NCI-H345 (cell line): ENCODE results near the gene SAMD8.
A peak's percentile ranks its signal among the peaks of the same experiment; 100 is the strongest.

ENCODE experiments used
- DNase-seq: peaks from one replicate; lab custom pipeline; 2025; lab: John Stamatoyannopoulos, UW

The SAMD8 gene

GRCh38 chr10:75111365-75111906 lies at the start of gene SAMD8:
TSS of gene SAMD8 (plus strand) at chr10:75111656. CDS start at chr10:75150529, 38,873 bp downstream.
- DNase-seq, result peak; percentile 89

GRCh38 chr10:75061709-75062505 lies 49.5 kb upstream of the SAMD8 start:
- DNase-seq, result no peak

- no peak for DNase-seq
These were observed 48.8 kb upstream of the SAMD8 start for GRCh38 chr10:75062506-75063299.

GRCh38 chr10:75063461-75064230 lies 47.8 kb upstream of the SAMD8 start:
- DNase-seq, result no peak

GRCh38 chr10:75065076-75065475 lies 46.4 kb upstream of the SAMD8 start:
- DNase-seq, result no peak

GRCh38 chr10:75066271-75066670 lies 45.2 kb upstream of the SAMD8 start:
- DNase-seq, result no peak

GRCh38 chr10:75067272-75067671 lies 44.2 kb upstream of the SAMD8 start:
- no peak for DNase-seq

GRCh38 chr10:75068523-75068922 lies 42.9 kb upstream of the SAMD8 start:
- DNase-seq, result no peak

GRCh38 chr10:75070476-75070875 lies 41.0 kb upstream of the SAMD8 start:
- DNase-seq, result no peak

- DNase-seq, result no peak
These were observed 40.5 kb upstream of the SAMD8 start for GRCh38 chr10:75070961-75071428.

- no peak for DNase-seq
These were observed 39.7 kb upstream of the SAMD8 start for GRCh38 chr10:75071756-75072155.

- no peak for DNase-seq
These were observed 38.7 kb upstream of the SAMD8 start for GRCh38 chr10:75072727-75073126.

GRCh38 chr10:75073442-75073841 lies 38.0 kb upstream of the SAMD8 start:
- DNase-seq, result no peak

- no peak for DNase-seq
These were observed 36.6 kb upstream of the SAMD8 start for GRCh38 chr10:75074711-75075445.

GRCh38 chr10:75076348-75076747 lies 35.1 kb upstream of the SAMD8 start:
- DNase-seq, result no peak

GRCh38 chr10:75079436-75080083 lies 31.9 kb upstream of the SAMD8 start:
- no peak for DNase-seq

GRCh38 chr10:75080554-75080953 lies 30.9 kb upstream of the SAMD8 start:
- DNase-seq, result no peak

GRCh38 chr10:75081379-75081778 lies 30.1 kb upstream of the SAMD8 start:
- DNase-seq, result no peak

- no peak for DNase-seq
These were observed 27.3 kb upstream of the SAMD8 start for GRCh38 chr10:75083972-75084833.

GRCh38 chr10:75084834-75085384 lies 26.5 kb upstream of the SAMD8 start:
- DNase-seq, result no peak
